H1 (cell line): ENCODE data around the gene DYNLL1.

ENCODE experiments used
- CBX5 ChIP-seq: fragments of 300-800, 300-1000 bp; sonication (generic); IDR thresholded peaks from 2 replicates; pipeline ENCODE4 v1.7.1; 2016; ENCODE audit warnings: antibody characterized with exemption, low read length, low read depth
- CEBPB ChIP-seq: IDR thresholded peaks from 2 replicates; pipeline ENCODE4 v1.6.1; 2012; ENCODE audit warnings: low read depth, low read length
- CTCF ChIP-seq, 3 experiments: IDR thresholded peaks; 1 replicate in 2 of 3; 2 replicates in 1 of 3; pipeline versions ENCODE4 v1.5.1 to v1.6.1; 2011; ENCODE audit warnings: low read length in 3 of 3, mild to moderate bottlenecking in 3 of 3, inconsistent platforms in 2 of 3, low read depth in 1 of 3, moderate library complexity in 1 of 3; ENCODE audit not compliant: insufficient read depth in 1 of 3; ENCODE audit errors: control extremely low read depth in 1 of 3
- EGR1 ChIP-seq: IDR thresholded peaks from 2 replicates; pipeline ENCODE4 v1.6.1; 2011; ENCODE audit warnings: low read depth, low read length, borderline replicate concordance
- JUND ChIP-seq: IDR thresholded peaks from 2 replicates; pipeline ENCODE4 v1.6.1; 2011; ENCODE audit warnings: mild to moderate bottlenecking, improper control_type of control experiment, low read length
- NANOG ChIP-seq: IDR thresholded peaks from 2 replicates; pipeline ENCODE4 v1.6.1; 2011; ENCODE audit warnings: low read length, low read depth, mild to moderate bottlenecking, inconsistent platforms; ENCODE audit not compliant: insufficient read depth, poor library complexity, severe bottlenecking
- POLR2A ChIP-seq, 2 experiments: IDR thresholded peaks; 1 replicate in 1 of 2; 2 replicates in 1 of 2; pipeline ENCODE4 v1.6.1; 2011; ENCODE audit warnings: low read depth in 2 of 2, low read length in 2 of 2, mild to moderate bottlenecking in 2 of 2; ENCODE audit errors: control extremely low read depth in 1 of 2
- POLR2AphosphoS5 ChIP-seq: IDR thresholded peaks from 2 replicates; pipeline ENCODE4 v1.6.1; 2011; ENCODE audit warnings: low read depth, low read length

- TF ChIP-seq CTCF (IDR thresholded peaks at IDR 0.05; ENCODE audit: control extremely low read depth in 1 of 3, insufficient read depth in 1 of 3, low read depth in 1 of 3, low read length in 3 of 3) (no peak), JUND (no peak), CBX5 (no peak), EGR1 (no peak), CEBPB (no peak), POLR2AphosphoS5 (no peak), NANOG (no peak), POLR2A (IDR thresholded peaks at IDR 0.05; ENCODE audit: control extremely low read depth in 1 of 2, low read depth in 2 of 2, low read length in 2 of 2) (no peak)
Observed at GRCh38 chr12:120490325-120490724, 5.6 kb upstream of the DYNLL1 start.
